ENCODE data around the gene CDH5.

Gene CDH5

GRCh38 chr16:66367968-66368891, 1.7 kb downstream of the CDH5 start:
- H3K36me3 ChIP-seq (replicated peaks): no peaks in the 10 kb centered on the region

GRCh38 chr16:66369055-66369592, 2.6 kb downstream of the CDH5 start:
- no peak overlapping the region for H3K4me3 ChIP-seq (ENCODE audit: low read depth, low read length)
- no peak for DNase-seq

More at GRCh38 chr16:66367968-66368891, 1.7 kb downstream of the CDH5 start:
- H3K27me3 ChIP-seq (replicated peaks): no peaks in the 10 kb centered on the region
- in situ Hi-C loops (cut with HindIII; ENCODE audit: low pct_ligation_motif_present, low sequenced_read_pairs): no loop called here
- no peak overlapping the region for H3K4me3 ChIP-seq (ENCODE audit: low read depth, low read length)
- H3K27ac ChIP-seq: no peak overlapping the region
- no peak for DNase-seq
- TF ChIP-seq, protein P1, sequence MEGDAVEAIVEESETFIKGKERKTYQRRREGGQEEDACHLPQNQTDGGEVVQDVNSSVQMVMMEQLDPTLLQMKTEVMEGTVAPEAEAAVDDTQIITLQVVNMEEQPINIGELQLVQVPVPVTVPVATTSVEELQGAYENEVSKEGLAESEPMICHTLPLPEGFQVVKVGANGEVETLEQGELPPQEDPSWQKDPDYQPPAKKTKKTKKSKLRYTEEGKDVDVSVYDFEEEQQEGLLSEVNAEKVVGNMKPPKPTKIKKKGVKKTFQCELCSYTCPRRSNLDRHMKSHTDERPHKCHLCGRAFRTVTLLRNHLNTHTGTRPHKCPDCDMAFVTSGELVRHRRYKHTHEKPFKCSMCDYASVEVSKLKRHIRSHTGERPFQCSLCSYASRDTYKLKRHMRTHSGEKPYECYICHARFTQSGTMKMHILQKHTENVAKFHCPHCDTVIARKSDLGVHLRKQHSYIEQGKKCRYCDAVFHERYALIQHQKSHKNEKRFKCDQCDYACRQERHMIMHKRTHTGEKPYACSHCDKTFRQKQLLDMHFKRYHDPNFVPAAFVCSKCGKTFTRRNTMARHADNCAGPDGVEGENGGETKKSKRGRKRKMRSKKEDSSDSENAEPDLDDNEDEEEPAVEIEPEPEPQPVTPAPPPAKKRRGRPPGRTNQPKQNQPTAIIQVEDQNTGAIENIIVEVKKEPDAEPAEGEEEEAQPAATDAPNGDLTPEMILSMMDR (IDR thresholded peaks at IDR 0.05; ENCODE audit: low read depth, low read length, missing control alignments): no peak

GRCh38 chr16:66370786-66371684, 4.5 kb downstream of the CDH5 start:
- Histone ChIP-seq H3K4me3 (ENCODE audit: low read depth, low read length) (no peak overlapping the region), H3K27ac (no peak overlapping the region), H3K36me3 (replicated peaks) (no peaks in the 10 kb centered on the region), H3K27me3 (replicated peaks) (no peaks in the 10 kb centered on the region)
- in situ Hi-C loops (cut with HindIII; ENCODE audit: low pct_ligation_motif_present, low sequenced_read_pairs): no loop called here
- no peak for DNase-seq
- TF ChIP-seq, protein P1 (IDR thresholded peaks at IDR 0.05; ENCODE audit: low read depth, low read length, missing control alignments): no peak

More at GRCh38 chr16:66369055-66369592, 2.6 kb downstream of the CDH5 start:
- no peaks in the 10 kb centered on the region for H3K27me3 ChIP-seq (replicated peaks)
- no peak overlapping the region for H3K27ac ChIP-seq
- TF ChIP-seq, protein P1 (IDR thresholded peaks at IDR 0.05; ENCODE audit: low read depth, low read length, missing control alignments): no peak
- in situ Hi-C loops (cut with HindIII; ENCODE audit: low pct_ligation_motif_present, low sequenced_read_pairs): no loop called here
- H3K36me3 ChIP-seq (replicated peaks): no peaks in the 10 kb centered on the region

GRCh38 chr16:66372078-66372897, 5.8 kb downstream of the CDH5 start:
- TF ChIP-seq, protein P1 (IDR thresholded peaks at IDR 0.05; ENCODE audit: low read depth, low read length, missing control alignments): no peak
- DNase-seq: no peak
- H3K36me3 ChIP-seq (replicated peaks): no peaks in the 10 kb centered on the region
- in situ Hi-C loops (cut with HindIII; ENCODE audit: low pct_ligation_motif_present, low sequenced_read_pairs): no loop called here
- H3K27ac ChIP-seq: no peak overlapping the region
- H3K4me3 ChIP-seq (ENCODE audit: low read depth, low read length): no peak overlapping the region
- no peaks in the 10 kb centered on the region for H3K27me3 ChIP-seq (replicated peaks)

DNA sequence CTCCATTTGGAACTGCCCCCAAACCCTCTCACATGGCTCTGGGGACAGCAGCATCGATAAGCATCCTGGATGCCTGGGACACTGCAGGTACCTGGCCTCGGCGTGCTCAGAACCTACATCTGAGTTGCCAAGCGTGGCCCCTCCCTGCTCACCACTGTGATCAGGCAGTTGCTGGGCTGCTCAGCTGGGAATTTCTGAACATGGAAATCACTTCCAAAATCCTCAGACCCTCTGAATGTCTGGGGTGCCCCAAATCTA, 6.3 kb downstream of the CDH5 start:
- in situ Hi-C loops (cut with HindIII; ENCODE audit: low pct_ligation_motif_present, low sequenced_read_pairs): no loop called here
- H3K4me3 ChIP-seq (ENCODE audit: low read depth, low read length): no peak overlapping the region
- H3K27ac ChIP-seq: no peak overlapping the region
- no peaks in the 10 kb centered on the region for H3K27me3 ChIP-seq (replicated peaks)
- DNase-seq: no peak
- TF ChIP-seq, protein P1 (IDR thresholded peaks at IDR 0.05; ENCODE audit: low read depth, low read length, missing control alignments): no peak
- no peaks in the 10 kb centered on the region for H3K36me3 ChIP-seq (replicated peaks)

Measured in brain microvascular endothelial cell (primary cell).